ENCODE results near the gene ADAMTS2. TPM values are rescaled to one million over a fixed set of nuclear protein-coding genes. Genes with fewer than 3 reads are reported as not detected.

ADAMTS2 gene
- total and polyA plus RNA-seq, 11 donors, result 1.1 to 23.0 (median 5.5) TPM

- TF ChIP-seq POLR2A (IDR thresholded peaks at IDR 0.05) (no peak), CTCF (IDR thresholded peaks at IDR 0.05) (no peak)
- WGBS, 4 donors, result 72 to 79% (median 76%) methylated on average over 11 to 14 of the region's 14 CpGs
These were observed 65.7 kb downstream of the ADAMTS2 start for GRCh38 chr5:179279347-179280094.

GRCh38 chr5:179278546-179278945, 66.7 kb downstream of the ADAMTS2 start:
- H3K4me1 ChIP-seq, result peaks cover 0 to 24% (median 3%) of the 10 kb centered on the region in 12 donors
- no peak for TF ChIP-seq POLR2A (IDR thresholded peaks at IDR 0.05)
- TF ChIP-seq CTCF (IDR thresholded peaks at IDR 0.05), result no peak
- DNase-seq, result peak in 1 of 5 donors; percentile 18
- no peaks in the 10 kb centered on the region for H3K27me3 ChIP-seq
- no peaks in the 10 kb centered on the region for H3K36me3 ChIP-seq
- H3K27ac ChIP-seq, result no peak overlapping the region
- H3K4me3 ChIP-seq, result no peak overlapping the region
- WGBS, 4 donors, result 60 to 71% (median 62%) methylated on average over 5 of the region's 5 CpGs
- ATAC-seq, result no peak
- intact Hi-C loops (cut with DNase I), result loop anchor here in 1 of 10 donors (10.0 kb wide), 1 partner anchor 66 kb away; the partner anchor contains the start of gene ADAMTS2
- peaks cover 0 to 11% (median 0%) of the 10 kb centered on the region in 12 donors for H3K9me3 ChIP-seq

More at GRCh38 chr5:179279347-179280094, 65.7 kb downstream of the ADAMTS2 start:
- Histone ChIP-seq H3K4me3 (no peak overlapping the region), H3K27ac (no peak overlapping the region), H3K4me1 (peaks cover 0 to 24% (median 4%) of the 10 kb centered on the region in 12 donors), H3K36me3 (no peaks in the 10 kb centered on the region), H3K27me3 (no peaks in the 10 kb centered on the region), H3K9me3 (peaks cover 0 to 11% (median 0%) of the 10 kb centered on the region in 12 donors)
- ATAC-seq (no peak), DNase-seq (peak in 2 of 5 donors; percentile 13 to 38)
- intact Hi-C loops (cut with DNase I), result loop anchor here in 1 of 10 donors (10.0 kb wide), 1 partner anchor 65 kb away; the partner anchor contains the start of gene ADAMTS2

GRCh38 chr5:179278119-179278518, 67.1 kb downstream of the ADAMTS2 start:
- Histone ChIP-seq H3K4me1 (peaks cover 0 to 26% (median 5%) of the 10 kb centered on the region in 12 donors), H3K9me3 (peaks cover 0 to 11% (median 0%) of the 10 kb centered on the region in 12 donors), H3K27me3 (no peaks in the 10 kb centered on the region), H3K27ac (no peak overlapping the region), H3K36me3 (no peaks in the 10 kb centered on the region), H3K4me3 (no peak overlapping the region)
- ATAC-seq (no peak), DNase-seq (no peak)
- intact Hi-C loops (cut with DNase I), result loop anchor here in 1 of 10 donors (10.0 kb wide), 1 partner anchor 67 kb away; the partner anchor contains the start of gene ADAMTS2
- whole genome bisulfite sequencing, 4 donors, result 46 to 68% (median 55%) methylated on average over 6 to 10 of the region's 10 CpGs
- TF ChIP-seq CTCF (IDR thresholded peaks at IDR 0.05) (no peak), POLR2A (IDR thresholded peaks at IDR 0.05) (no peak)

GRCh38 chr5:179276838-179277395, 68.3 kb downstream of the ADAMTS2 start:
- Histone ChIP-seq H3K9me3 (peaks cover 0 to 1% (median 0%) of the 10 kb centered on the region in 12 donors), H3K4me1 (peaks cover 0 to 36% (median 6%) of the 10 kb centered on the region in 12 donors), H3K27ac (peak overlapping the region in 6 of 12 donors; percentile 15 to 78 (median 59)), H3K4me3 (no peak overlapping the region), H3K36me3 (no peaks in the 10 kb centered on the region), H3K27me3 (no peaks in the 10 kb centered on the region)
- TF ChIP-seq POLR2A (IDR thresholded peaks at IDR 0.05), result no peak
- TF ChIP-seq CTCF (IDR thresholded peaks at IDR 0.05), result peak in 2 of 12 donors; percentile 10 to 14
- intact Hi-C loops (cut with DNase I), result loop anchor here in 1 of 10 donors (10.0 kb wide), 1 partner anchor 68 kb away; the partner anchor contains the start of gene ADAMTS2
- ATAC-seq (no peak), DNase-seq (peak in 2 of 5 donors; percentile 25 to 51)
- 74 to 90% (median 82%) methylated on average over 4 to 17 of the region's 17 CpGs for WGBS, 4 donors
